Peyer's patch (tissue), 4 donors: ENCODE data around the gene GFRAL. TPM values are rescaled to one million over a fixed set of nuclear protein-coding genes. Genes with fewer than 3 reads are reported as not detected.

Source experiments
- DNase-seq, 3 donors: peaks; one replicate each; pipeline ENCODE4 v3.0.0-alpha.2; 2017 to 2019
- H3K27ac ChIP-seq, 4 donors: fragments of 200-600 bp; sonication (generic); one replicate each; pipeline ENCODE4 v1.5.1; 2016 to 2019
- H3K27me3 ChIP-seq, 2 donors: fragments of 200-600 bp; sonication (generic); one replicate each; pipeline ENCODE4 v1.5.1; 2019
- H3K36me3 ChIP-seq, 3 donors: fragments of 200-600 bp; sonication (generic); one replicate each; pipeline ENCODE4 v1.5.1; 2016 to 2019
- H3K4me1 ChIP-seq, 4 donors: fragments of 200-600 bp; sonication (generic); one replicate each; pipeline ENCODE4 v1.5.1; 2016 to 2019
- H3K4me3 ChIP-seq, 4 donors: fragments of 200-600 bp; sonication (generic); 1 replicate in 3 of 4; 2 replicates in 1 of 4; pipeline ENCODE4 v1.5.1; 2016 to 2019; ENCODE audit warnings: mild to moderate bottlenecking in 1 of 4
- H3K9me3 ChIP-seq, 4 donors: fragments of 200-600 bp; sonication (generic); one replicate each; pipeline ENCODE4 v1.5.1; 2016 to 2019; ENCODE audit warnings: mild to moderate bottlenecking in 1 of 4
- CTCF ChIP-seq, 6 experiments: fragments of 450-650 bp in 4 of 6; fragments of 200-600 bp in 2 of 6; sonication (generic) in 1 of 6; IDR thresholded peaks; one replicate each; pipeline ENCODE4 v1.5.1; 2017 to 2019; ENCODE audit warnings: antibody characterized with exemption in 6 of 6, mild to moderate bottlenecking in 3 of 6, moderate library complexity in 1 of 6
- POLR2A ChIP-seq, 2 donors: fragments of 450-650 bp; IDR thresholded peaks; one replicate each; pipeline ENCODE4 v1.5.1; 2017; ENCODE audit warnings: antibody characterized with exemption in 2 of 2, mild to moderate bottlenecking in 2 of 2, moderate library complexity in 2 of 2
- total RNA-seq, 4 donors: library from RNA; depleted of rRNA; stranded (reverse); fragments of >200 nt; gene quantifications; one replicate each; pipeline ENCODE4 v1.1.0, GENCODE V29; 2016

Gene GFRAL
- total RNA-seq, 4 donors from 2014 or later, result not detected

GRCh38 chr6:55447891-55448290 is 120.6 kb downstream of the GFRAL start:
- no peaks in the 10 kb centered on the region for H3K4me1 ChIP-seq
- DNase-seq, result no peak

GRCh38 chr6:55448451-55448850 is 121.2 kb downstream of the GFRAL start:
- Histone ChIP-seq H3K36me3 (no peaks in the 10 kb centered on the region), H3K27ac (no peak overlapping the region), H3K9me3 (no peaks in the 10 kb centered on the region), H3K4me1 (no peaks in the 10 kb centered on the region), H3K27me3 (no peaks in the 10 kb centered on the region), H3K4me3 (no peak overlapping the region)
- no peak for TF ChIP-seq CTCF (IDR thresholded peaks at IDR 0.05)
- no peak for TF ChIP-seq POLR2A (IDR thresholded peaks at IDR 0.05)
- DNase-seq, result no peak

More at GRCh38 chr6:55447891-55448290, 120.6 kb downstream of the GFRAL start:
- Histone ChIP-seq H3K27me3 (no peaks in the 10 kb centered on the region), H3K36me3 (no peaks in the 10 kb centered on the region), H3K9me3 (no peaks in the 10 kb centered on the region), H3K4me3 (no peak overlapping the region), H3K27ac (no peak overlapping the region)
- TF ChIP-seq CTCF (IDR thresholded peaks at IDR 0.05) (no peak), POLR2A (IDR thresholded peaks at IDR 0.05) (no peak)

GRCh38 chr6:55449225-55449624 is 122.0 kb downstream of the GFRAL start:
- Histone ChIP-seq H3K27me3 (no peaks in the 10 kb centered on the region), H3K27ac (no peak overlapping the region), H3K36me3 (no peaks in the 10 kb centered on the region), H3K4me3 (no peak overlapping the region), H3K9me3 (no peaks in the 10 kb centered on the region), H3K4me1 (no peaks in the 10 kb centered on the region)
- no peak for DNase-seq
- TF ChIP-seq POLR2A (IDR thresholded peaks at IDR 0.05) (no peak), CTCF (IDR thresholded peaks at IDR 0.05) (no peak)

- Histone ChIP-seq H3K27me3 (no peaks in the 10 kb centered on the region), H3K27ac (no peak overlapping the region), H3K36me3 (no peaks in the 10 kb centered on the region), H3K4me1 (no peaks in the 10 kb centered on the region), H3K4me3 (no peak overlapping the region), H3K9me3 (no peaks in the 10 kb centered on the region)
- DNase-seq, result no peak
- TF ChIP-seq CTCF (IDR thresholded peaks at IDR 0.05) (no peak), POLR2A (IDR thresholded peaks at IDR 0.05) (no peak)
These were observed 122.7 kb downstream of the GFRAL start for GRCh38 chr6:55450005-55450404.

Other genes starting within 250 kb of the GFRAL start
- gene HCRTR2, start 153.0 kb upstream of the GFRAL start, total RNA-seq, result not detected